Lung (tissue), 12 donors: ENCODE measurements around the gene METTL1. TPM values are rescaled to one million over a fixed set of nuclear protein-coding genes. Genes with fewer than 3 reads are reported as not detected.
A peak's percentile ranks its signal among the peaks of the same experiment; 100 is the strongest.

Experiments
- ATAC-seq: fragments of 200-7000 bp; cut with Tn5 transposase; one replicate; pipeline ENCODE4 v1.9.1; 2020; ENCODE audit warnings: moderate number of reproducible peaks; ENCODE audit not compliant: insufficient read depth, low FRiP score
- DNase-seq, 3 donors: peaks; one replicate each; pipeline ENCODE4 v3.0.0-alpha.2; 2013 to 2017
- H3K27ac ChIP-seq, 2 donors: one replicate each; pipeline ENCODE4 v1.5.1; 2013; ENCODE audit warnings: mild to moderate bottlenecking in 2 of 2, moderate library complexity in 2 of 2, control low read depth in 1 of 2, inconsistent platforms in 1 of 2, low read depth in 1 of 2, low read length in 1 of 2
- H3K27me3 ChIP-seq, 3 donors: one replicate each; pipeline ENCODE4 v1.5.1; 2013; ENCODE audit warnings: low read length in 2 of 3; ENCODE audit not compliant: control insufficient read depth in 3 of 3, insufficient read depth in 3 of 3
- H3K36me3 ChIP-seq, 4 donors: one replicate each; pipeline ENCODE4 v1.5.1; 2013; ENCODE audit warnings: low read length in 4 of 4, mild to moderate bottlenecking in 1 of 4, moderate library complexity in 1 of 4; ENCODE audit not compliant: control insufficient read depth in 4 of 4, insufficient read depth in 4 of 4
- H3K4me1 ChIP-seq, 5 donors: one replicate each; pipeline ENCODE4 v1.5.1; 2013; ENCODE audit warnings: low read length in 5 of 5, mild to moderate bottlenecking in 2 of 5, moderate library complexity in 1 of 5; ENCODE audit not compliant: control insufficient read depth in 5 of 5, insufficient read depth in 5 of 5
- H3K4me3 ChIP-seq: one replicate; pipeline ENCODE4 v1.5.1; 2013; ENCODE audit warnings: mild to moderate bottlenecking, control low read depth, moderate library complexity
- H3K9ac ChIP-seq, 2 donors: one replicate each; pipeline ENCODE4 v1.5.1; 2013; ENCODE audit warnings: low read length in 2 of 2, control low read depth in 1 of 2; ENCODE audit not compliant: insufficient read depth in 1 of 2
- H3K9me3 ChIP-seq, 4 donors: one replicate each; pipeline ENCODE4 v1.5.1; 2013; ENCODE audit warnings: low read length in 3 of 4, mild to moderate bottlenecking in 1 of 4, moderate library complexity in 1 of 4; ENCODE audit not compliant: control insufficient read depth in 4 of 4, insufficient read depth in 3 of 4
- CTCF ChIP-seq: IDR thresholded peaks from 2 replicates; pipeline ENCODE4 v1.5.1; 2012; ENCODE audit warnings: mild to moderate bottlenecking; ENCODE audit errors: control extremely low read depth, extremely low read depth
- WGBS, 2 donors: extraction: QIAGEN DNeasy Blood & Tissue Kit; methylation state at CpG; one replicate each; pipeline ENCODE4 v1.1.7; 2013; 5-methylcytosine and 5-hydroxymethylcytosine counted together
- polyA plus RNA-seq, 2 donors: library from polyadenylated mRNA; stranded (reverse); fragments of 200-250 nt; gene quantifications; one replicate each; pipeline ENCODE4 v1.2.1, GENCODE V29; 2013
- total RNA-seq, 2 donors: library from RNA; depleted of rRNA in 1 of 2; stranded (reverse); fragments of >200 nt in 1 of 2; gene quantifications; one replicate each; pipeline ENCODE4 v1.2.1, GENCODE V29; 2014 to 2021
- donor health status: control.
- donor health status: control.
- donor health status: Bipolar disorder and iron deficiency.
- donor health status: healthy.
- donor health status: DM: yes; HTN: yes; CAD: no.

The METTL1 gene
- total and polyA plus RNA-seq, 4 donors: 2.8 to 35.5 (median 31.6) TPM

- DNase-seq (no peak), ATAC-seq (no peak)
- Histone ChIP-seq H3K9ac (no peak overlapping the region), H3K9me3 (no peaks in the 10 kb centered on the region), H3K4me3 (no peak overlapping the region), H3K27me3 (no peaks in the 10 kb centered on the region), H3K36me3 (peaks cover 0 to 19% (median 4%) of the 10 kb centered on the region in 4 donors), H3K27ac (no peak overlapping the region), H3K4me1 (peaks cover 0 to 5% (median 0%) of the 10 kb centered on the region in 5 donors)
- no peak for TF ChIP-seq CTCF
- 94 to 95% methylated on average over 7 of the region's 7 CpGs for WGBS, 2 donors
These were observed 5.5 kb upstream of the METTL1 start for GRCh38 chr12:57777367-57777766.

GRCh38 chr12:57776247-57776587 lies 4.3 kb upstream of the METTL1 start:
- 91 to 98% methylated on average over 2 of the region's 2 CpGs for WGBS, 2 donors
- DNase-seq: no peak
- Histone ChIP-seq H3K4me3 (no peak overlapping the region), H3K27me3 (no peaks in the 10 kb centered on the region), H3K27ac (peak overlapping the region in 1 of 2 donors; percentile 8), H3K4me1 (peaks cover under 1 to 12% (median 3%) of the 10 kb centered on the region in 5 donors), H3K36me3 (peaks cover 0 to 19% (median 4%) of the 10 kb centered on the region in 4 donors), H3K9me3 (no peaks in the 10 kb centered on the region), H3K9ac (no peak overlapping the region)
- TF ChIP-seq CTCF: no peak
- no peak for ATAC-seq

- 65 to 73% methylated on average over 4 of the region's 4 CpGs for WGBS, 2 donors
- no peak for ATAC-seq
- no peak for TF ChIP-seq CTCF
These were observed 3.8 kb upstream of the METTL1 start for GRCh38 chr12:57775563-57776246.

More at GRCh38 chr12:57775563-57776246, 3.8 kb upstream of the METTL1 start:
- Histone ChIP-seq H3K27ac (peak overlapping the region in 1 of 2 donors; percentile 8), H3K36me3 (peaks cover 1 to 21% (median 4%) of the 10 kb centered on the region in 4 donors), H3K4me1 (peaks cover 3 to 16% (median 6%) of the 10 kb centered on the region in 5 donors), H3K9me3 (no peaks in the 10 kb centered on the region), H3K27me3 (no peaks in the 10 kb centered on the region), H3K9ac (no peak overlapping the region), H3K4me3 (no peak overlapping the region)
- no peak for DNase-seq
